ENCODE measurements around the gene ZXDC. TPM values are rescaled to one million over a fixed set of nuclear protein-coding genes. Genes with fewer than 3 reads are reported as not detected.

Gene ZXDC
- total RNA-seq, 4 donors from 2014 or later: 16.0 to 34.5 (median 27.3) TPM

DNA sequence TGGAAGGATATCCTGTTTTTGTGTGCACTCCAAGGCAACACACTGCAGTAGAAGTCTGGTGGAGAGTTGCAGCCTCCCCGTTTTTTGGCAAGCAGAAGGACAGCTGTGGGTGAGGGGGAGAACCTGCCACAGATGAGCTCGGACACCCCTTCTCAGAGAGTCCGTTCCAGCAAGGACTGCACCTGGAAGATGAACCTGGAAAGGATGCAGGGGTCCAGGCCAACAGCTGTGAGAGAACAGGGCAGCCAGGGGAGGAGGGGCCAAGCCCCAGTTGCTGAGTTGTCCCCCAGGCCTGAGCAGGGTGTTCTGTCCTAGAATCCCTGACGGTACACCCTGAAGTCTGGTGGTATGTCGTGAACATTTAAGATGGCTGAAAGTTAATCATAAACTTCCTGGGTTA lies 30.2 kb downstream of the ZXDC start:
- no peak overlapping the region for H3K4me3 ChIP-seq
- intact Hi-C loops (cut with DNase I): no loop called here
- H3K9me3 ChIP-seq: no peaks in the 10 kb centered on the region
- no peak overlapping the region for H3K27ac ChIP-seq
- H3K4me1 ChIP-seq: peaks cover 0 to 9% (median 0%) of the 10 kb centered on the region in 3 donors
- 61 to 93% methylated on average over 2 of the region's 5 CpGs for WGBS, 2 donors
- no peak for DNase-seq
- no peaks in the 10 kb centered on the region for H3K27me3 ChIP-seq
- H3K36me3 ChIP-seq: peaks cover 0 to 81% (median 18%) of the 10 kb centered on the region in 3 donors
- TF ChIP-seq POLR2A (IDR thresholded peaks at IDR 0.05): no peak
- TF ChIP-seq, protein P1, sequence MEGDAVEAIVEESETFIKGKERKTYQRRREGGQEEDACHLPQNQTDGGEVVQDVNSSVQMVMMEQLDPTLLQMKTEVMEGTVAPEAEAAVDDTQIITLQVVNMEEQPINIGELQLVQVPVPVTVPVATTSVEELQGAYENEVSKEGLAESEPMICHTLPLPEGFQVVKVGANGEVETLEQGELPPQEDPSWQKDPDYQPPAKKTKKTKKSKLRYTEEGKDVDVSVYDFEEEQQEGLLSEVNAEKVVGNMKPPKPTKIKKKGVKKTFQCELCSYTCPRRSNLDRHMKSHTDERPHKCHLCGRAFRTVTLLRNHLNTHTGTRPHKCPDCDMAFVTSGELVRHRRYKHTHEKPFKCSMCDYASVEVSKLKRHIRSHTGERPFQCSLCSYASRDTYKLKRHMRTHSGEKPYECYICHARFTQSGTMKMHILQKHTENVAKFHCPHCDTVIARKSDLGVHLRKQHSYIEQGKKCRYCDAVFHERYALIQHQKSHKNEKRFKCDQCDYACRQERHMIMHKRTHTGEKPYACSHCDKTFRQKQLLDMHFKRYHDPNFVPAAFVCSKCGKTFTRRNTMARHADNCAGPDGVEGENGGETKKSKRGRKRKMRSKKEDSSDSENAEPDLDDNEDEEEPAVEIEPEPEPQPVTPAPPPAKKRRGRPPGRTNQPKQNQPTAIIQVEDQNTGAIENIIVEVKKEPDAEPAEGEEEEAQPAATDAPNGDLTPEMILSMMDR (IDR thresholded peaks at IDR 0.05): no peak

DNA sequence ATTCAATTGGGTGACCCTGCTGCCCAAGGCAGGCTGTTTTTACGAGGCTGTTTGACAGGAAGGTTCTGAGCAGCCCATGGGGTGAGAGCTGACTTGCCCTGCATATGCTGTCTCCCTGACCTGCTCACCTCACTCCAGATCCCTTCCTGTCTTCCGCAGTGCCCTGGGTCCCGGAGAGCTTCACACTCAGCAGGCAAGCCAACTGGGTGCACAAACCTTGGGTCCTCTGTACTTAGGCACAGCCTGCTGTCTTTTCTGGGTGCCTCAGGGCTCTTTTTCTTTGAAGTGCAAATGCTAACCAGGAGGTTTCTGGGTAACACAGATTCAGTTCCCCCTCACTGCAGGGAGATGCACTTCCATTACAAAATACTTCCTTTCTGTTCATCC lies 32.8 kb downstream of the ZXDC start:
- Histone ChIP-seq H3K27me3 (no peaks in the 10 kb centered on the region), H3K4me1 (peaks cover 0 to 9% (median 0%) of the 10 kb centered on the region in 3 donors), H3K9me3 (no peaks in the 10 kb centered on the region), H3K27ac (no peak overlapping the region), H3K36me3 (peaks cover 9 to 80% (median 17%) of the 10 kb centered on the region in 3 donors), H3K4me3 (no peak overlapping the region)
- WGBS, 2 donors: 87 to 93% methylated on average over 3 of the region's 3 CpGs
- no peak for TF ChIP-seq POLR2A (IDR thresholded peaks at IDR 0.05)
- TF ChIP-seq, protein P1 (IDR thresholded peaks at IDR 0.05): no peak
- intact Hi-C loops (cut with DNase I): no loop called here
- no peak for DNase-seq

DNA sequence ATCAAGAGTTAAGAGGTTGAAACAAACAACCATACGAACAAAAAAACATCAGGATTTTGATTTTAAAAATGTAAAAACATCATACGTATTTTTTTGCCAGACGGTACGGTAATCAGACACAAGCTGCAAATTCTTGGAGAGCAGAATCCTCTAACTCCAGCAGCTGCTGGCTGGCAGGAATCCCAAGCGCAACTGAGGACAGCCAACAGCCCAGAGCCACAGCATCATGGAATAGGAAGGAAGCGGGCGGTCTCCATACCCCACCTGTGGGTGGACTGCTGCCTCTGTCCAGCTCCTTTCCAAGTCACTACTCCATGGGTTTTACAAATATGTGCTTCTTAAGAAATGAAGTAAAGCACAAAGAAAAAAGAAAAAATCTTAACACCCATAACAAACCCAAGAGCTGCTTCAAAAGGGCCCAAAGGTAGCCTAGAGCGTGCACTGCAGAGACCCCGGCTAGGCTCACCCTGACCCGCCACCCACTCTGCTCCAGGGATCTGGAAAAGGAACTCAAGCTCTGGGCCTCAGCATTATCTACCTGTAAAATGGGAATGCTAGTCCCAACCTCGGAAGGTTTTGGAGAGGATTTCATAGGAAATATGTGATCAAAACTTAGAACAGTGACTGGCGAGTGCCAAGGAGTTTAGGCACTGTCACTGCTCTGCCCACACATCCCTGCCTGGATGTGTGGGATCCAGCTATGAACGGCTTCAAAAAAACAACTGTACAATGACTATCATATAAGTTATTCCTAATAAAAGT lies 33.4 kb downstream of the ZXDC start:
- no peak overlapping the region for H3K4me3 ChIP-seq
- no peak for TF ChIP-seq POLR2A (IDR thresholded peaks at IDR 0.05)
- TF ChIP-seq, protein P1 (IDR thresholded peaks at IDR 0.05): no peak
- H3K4me1 ChIP-seq: peaks cover 0 to 5% (median 0%) of the 10 kb centered on the region in 3 donors
- intact Hi-C loops (cut with DNase I): no loop called here
- H3K9me3 ChIP-seq: no peaks in the 10 kb centered on the region
- H3K27ac ChIP-seq: no peak overlapping the region
- no peaks in the 10 kb centered on the region for H3K27me3 ChIP-seq
- peaks cover 10 to 83% (median 23%) of the 10 kb centered on the region in 3 donors for H3K36me3 ChIP-seq
- DNase-seq: no peak
- WGBS, 2 donors: 77 to 89% methylated on average over 13 of the region's 13 CpGs

DNA sequence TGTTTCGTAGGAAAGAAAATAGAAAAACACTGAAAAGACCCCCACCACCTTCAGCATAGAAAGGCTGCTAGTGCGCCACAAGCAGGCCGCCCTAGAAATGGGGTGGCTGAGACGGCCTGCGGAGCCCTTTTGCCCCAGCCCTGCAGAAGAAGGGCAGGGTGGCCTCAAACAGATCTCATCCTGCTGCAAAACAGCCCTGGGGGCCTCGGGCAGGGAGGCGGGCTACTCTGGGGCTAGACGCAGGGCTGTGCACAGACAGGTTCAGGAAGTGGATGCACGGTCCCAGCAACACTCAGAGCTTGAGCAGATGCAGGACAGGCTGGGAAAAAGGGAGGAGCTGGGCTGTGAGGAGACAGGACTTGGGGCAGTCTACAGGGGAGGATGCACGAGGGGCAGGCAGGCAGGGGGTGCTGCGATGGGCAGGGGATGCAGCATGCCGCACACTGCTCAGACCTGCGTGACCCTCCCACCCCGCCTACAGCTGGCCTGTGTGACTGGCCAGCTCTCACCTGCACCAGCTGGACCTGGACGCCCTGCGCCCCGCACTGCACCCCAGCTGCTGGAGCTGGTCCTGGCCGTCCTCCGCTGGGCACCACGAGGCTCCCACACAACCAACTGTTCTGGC lies 34.3 kb downstream of the ZXDC start:
- intact Hi-C loops (cut with DNase I): no loop called here
- Histone ChIP-seq H3K36me3 (peaks cover 16 to 84% (median 26%) of the 10 kb centered on the region in 3 donors), H3K9me3 (no peaks in the 10 kb centered on the region), H3K27me3 (no peaks in the 10 kb centered on the region), H3K27ac (no peak overlapping the region), H3K4me3 (no peak overlapping the region), H3K4me1 (no peaks in the 10 kb centered on the region)
- no peak for DNase-seq
- TF ChIP-seq POLR2A (IDR thresholded peaks at IDR 0.05): no peak
- TF ChIP-seq, protein P1 (IDR thresholded peaks at IDR 0.05): no peak
- 89 to 100% methylated on average over 2 to 11 of the region's 20 CpGs for WGBS, 2 donors

DNA sequence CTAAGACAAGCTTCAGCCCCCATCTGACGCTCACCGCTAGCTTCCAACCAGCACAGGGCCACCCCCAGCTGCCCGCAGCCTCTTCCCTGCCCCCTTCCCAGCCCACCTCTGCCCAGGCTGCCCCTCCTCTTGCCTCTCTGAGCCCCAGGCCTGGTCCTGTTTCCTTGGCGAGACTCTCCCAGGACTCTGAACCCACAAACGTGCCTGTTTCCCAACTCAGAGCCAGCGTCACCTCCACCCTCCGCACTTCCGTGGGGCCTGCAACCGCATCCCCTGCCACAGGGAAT lies 35.0 kb downstream of the ZXDC start:
- H3K4me3 ChIP-seq: no peak overlapping the region
- no peak for TF ChIP-seq POLR2A (IDR thresholded peaks at IDR 0.05)
- TF ChIP-seq, protein P1 (IDR thresholded peaks at IDR 0.05): no peak
- DNase-seq: no peak
- peaks cover 23 to 84% (median 26%) of the 10 kb centered on the region in 3 donors for H3K36me3 ChIP-seq
- no peak overlapping the region for H3K27ac ChIP-seq
- intact Hi-C loops (cut with DNase I): no loop called here
- no peaks in the 10 kb centered on the region for H3K9me3 ChIP-seq
- H3K27me3 ChIP-seq: no peaks in the 10 kb centered on the region
- H3K4me1 ChIP-seq: no peaks in the 10 kb centered on the region
- 83 to 93% methylated on average over 5 to 9 of the region's 9 CpGs for WGBS, 2 donors

Data from esophagus squamous epithelium (tissue), 5 donors.